AG10803 (cell line): Measurements from ENCODE around the gene SIRT1.
"Not testable (repeated sequence)": the region's sequence is repeated elsewhere in the genome, so short reads cannot be mapped to it uniquely, and the experiment has no call there.

ENCODE experiments used
- DNase-seq: peaks from one replicate; pipeline ENCODE4 v3.0.0; 2010; ENCODE audit warnings: low read depth
- H3K4me3 ChIP-seq: 2 replicates; pipeline ENCODE4 v1.5.1; 2011; ENCODE audit warnings: mild to moderate bottlenecking, low read length, control low read depth
- CTCF ChIP-seq: conservative IDR thresholded peaks from 2 replicates; pipeline ENCODE4 v1.5.1; 2011; ENCODE audit warnings: mild to moderate bottlenecking, low read length, control low read depth, inconsistent platforms

SIRT1 gene

GRCh38 chr10:67861750-67862432 is 22.6 kb upstream of the SIRT1 start:
- H3K4me3 ChIP-seq = no peak overlapping the region
- TF ChIP-seq CTCF = no peak
- DNase-seq = no peak

GRCh38 chr10:67863094-67863493 is 21.4 kb upstream of the SIRT1 start:
- DNase-seq = no peak
- no peak for TF ChIP-seq CTCF
- no peak overlapping the region for H3K4me3 ChIP-seq

DNA sequence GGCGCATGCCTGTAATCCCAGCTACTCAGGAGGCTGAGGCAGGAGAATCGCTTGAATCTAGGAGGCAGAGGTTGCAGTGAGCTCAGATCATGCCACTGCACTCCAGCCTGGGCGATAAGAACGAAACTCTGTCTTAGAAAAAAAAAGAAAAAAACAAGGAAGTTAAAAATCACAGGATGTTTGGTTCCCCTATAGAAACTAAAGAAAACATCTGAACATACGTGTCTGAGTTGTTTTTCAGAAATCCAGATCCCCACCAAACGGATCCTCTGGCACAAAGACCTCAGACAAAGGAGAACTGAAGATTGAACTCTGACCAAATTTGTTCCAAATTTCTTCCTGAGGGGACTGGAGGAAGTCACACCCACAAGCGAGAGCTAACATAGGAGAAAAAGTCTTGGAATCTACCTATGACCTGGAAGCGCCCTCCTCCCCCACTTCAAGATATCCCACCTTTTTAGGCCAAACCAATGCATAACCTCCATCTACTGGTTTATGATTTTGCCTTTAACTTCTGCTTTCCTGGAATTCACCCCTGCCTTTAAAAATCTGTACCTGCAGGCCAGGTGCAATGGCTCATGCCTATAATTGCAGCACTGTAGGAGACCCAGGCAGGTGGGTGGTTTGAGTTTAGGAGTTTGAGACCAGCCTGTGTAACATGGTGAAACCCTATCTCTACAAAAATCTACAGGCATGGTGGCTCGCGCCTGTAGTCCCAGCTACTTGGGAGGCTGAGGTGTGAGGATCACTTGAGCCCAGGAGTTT is 19.7 kb upstream of the SIRT1 start:
- no peak for DNase-seq
- no peak for TF ChIP-seq CTCF
- no peak overlapping the region for H3K4me3 ChIP-seq

GRCh38 chr10:67868132-67868531 is 16.3 kb upstream of the SIRT1 start:
- DNase-seq = no peak
- TF ChIP-seq CTCF = no peak
- H3K4me3 ChIP-seq = no peak overlapping the region

DNA sequence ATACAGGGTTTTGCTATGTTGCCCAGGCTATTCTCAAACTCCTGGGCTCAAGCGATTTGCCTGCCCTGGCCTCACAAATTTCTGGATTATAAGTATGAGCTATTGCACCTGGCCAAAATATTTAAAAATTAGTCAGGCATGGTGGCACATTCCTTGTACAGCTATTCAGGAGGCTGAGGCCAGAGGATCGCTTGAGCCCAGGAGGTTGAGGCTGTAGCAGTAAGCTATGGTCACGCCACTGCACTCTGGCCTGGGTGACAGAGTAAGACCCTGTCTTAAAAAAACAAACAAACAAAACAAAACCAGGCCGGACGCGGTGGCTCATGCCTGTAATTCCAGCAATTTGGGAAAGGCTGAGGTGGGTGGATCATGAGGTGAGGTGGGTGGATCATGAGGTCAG is 14.5 kb upstream of the SIRT1 start:
- TF ChIP-seq CTCF = no peak
- H3K4me3 ChIP-seq = no peak overlapping the region
- no peak for DNase-seq

DNA sequence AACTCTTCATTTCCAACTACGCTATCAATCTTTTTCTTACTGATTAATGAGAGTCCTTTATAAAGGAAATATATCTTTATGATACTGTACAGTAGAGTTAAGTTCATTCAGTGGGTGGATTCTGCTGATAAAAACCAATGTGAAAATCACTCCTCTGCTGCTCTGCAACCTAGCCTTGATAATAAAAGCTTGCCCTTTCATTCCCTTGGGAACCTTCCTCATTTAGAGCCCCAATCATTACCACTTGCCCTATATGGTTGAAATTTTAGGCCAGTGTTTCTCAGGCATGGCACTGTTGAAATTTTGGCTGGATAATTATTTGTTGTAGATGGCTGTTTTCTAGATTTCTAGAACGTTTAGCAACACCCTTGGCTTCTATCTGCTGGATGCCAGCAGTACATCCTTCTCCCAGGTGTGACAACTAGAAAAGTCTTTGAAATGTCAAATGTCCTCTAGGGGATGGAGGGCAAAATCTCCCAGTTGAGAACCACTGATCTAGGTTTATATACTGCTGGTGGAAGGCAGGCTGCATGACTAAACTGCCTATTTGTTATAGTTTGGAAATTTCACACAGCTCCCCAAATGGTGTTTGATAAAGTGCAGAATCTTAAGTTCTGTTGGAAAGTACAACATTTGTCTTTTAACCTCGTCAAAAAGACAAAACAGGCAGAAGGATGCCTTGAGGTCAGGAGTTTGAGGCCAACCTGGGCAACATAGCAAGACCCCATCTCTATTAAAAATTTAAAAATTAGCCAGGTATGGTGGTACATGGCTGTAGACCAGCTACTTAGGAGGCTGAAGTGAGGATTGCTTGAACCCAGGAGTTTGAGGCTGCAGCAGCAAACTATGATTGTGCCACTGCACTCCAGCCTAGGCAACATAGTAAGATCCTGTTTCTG is 8.9 kb upstream of the SIRT1 start:
- no peak for DNase-seq
- no peak overlapping the region for H3K4me3 ChIP-seq
- TF ChIP-seq CTCF = no peak

- H3K4me3 ChIP-seq, DNase-seq: not testable (repeated sequence)
These were observed 7.0 kb upstream of the SIRT1 start for GRCh38 chr10:67877421-67877820.
